Ovary (tissue), 3 donors: ENCODE measurements around the gene AMBRA1.

Experiments
- POLR2A ChIP-seq: fragments of 450-650 bp; IDR thresholded peaks from one replicate; pipeline ENCODE4 v1.6.1; 2017; ENCODE audit warnings: antibody characterized with exemption, mild to moderate bottlenecking, moderate library complexity
- TF ChIP-seq, protein P1 (sequence below), 3 donors: fragments of 450-650 bp in 2 of 3; fragments of 200-600 bp in 1 of 3; IDR thresholded peaks; one replicate each; pipeline versions ENCODE4 v1.5.1 to v1.8.0; 2016 to 2022; ENCODE audit warnings: antibody characterized with exemption in 3 of 3, mild to moderate bottlenecking in 1 of 3
- donor health status: DM: no; HTN: no; CAD: no.

DNA sequence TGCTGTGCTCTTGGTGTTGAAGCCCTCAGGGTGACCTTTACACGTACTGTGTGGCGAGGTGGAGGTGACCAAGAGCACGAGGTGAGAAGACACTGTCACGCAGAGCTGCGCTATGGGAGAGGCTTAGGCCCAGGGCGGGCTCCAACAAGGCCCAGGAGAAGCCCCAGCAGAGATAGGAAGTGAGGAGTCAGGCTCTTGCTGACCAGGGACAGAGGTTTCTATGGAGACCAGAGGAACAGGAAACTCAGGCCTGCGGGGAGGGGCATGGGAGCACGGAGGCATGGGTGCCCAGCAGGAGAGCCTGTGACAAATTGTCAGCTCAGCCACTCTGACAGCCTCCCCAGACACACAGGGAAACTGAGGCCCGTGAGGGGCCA, 230.8 kb downstream of the AMBRA1 start:
- TF ChIP-seq, protein P1, sequence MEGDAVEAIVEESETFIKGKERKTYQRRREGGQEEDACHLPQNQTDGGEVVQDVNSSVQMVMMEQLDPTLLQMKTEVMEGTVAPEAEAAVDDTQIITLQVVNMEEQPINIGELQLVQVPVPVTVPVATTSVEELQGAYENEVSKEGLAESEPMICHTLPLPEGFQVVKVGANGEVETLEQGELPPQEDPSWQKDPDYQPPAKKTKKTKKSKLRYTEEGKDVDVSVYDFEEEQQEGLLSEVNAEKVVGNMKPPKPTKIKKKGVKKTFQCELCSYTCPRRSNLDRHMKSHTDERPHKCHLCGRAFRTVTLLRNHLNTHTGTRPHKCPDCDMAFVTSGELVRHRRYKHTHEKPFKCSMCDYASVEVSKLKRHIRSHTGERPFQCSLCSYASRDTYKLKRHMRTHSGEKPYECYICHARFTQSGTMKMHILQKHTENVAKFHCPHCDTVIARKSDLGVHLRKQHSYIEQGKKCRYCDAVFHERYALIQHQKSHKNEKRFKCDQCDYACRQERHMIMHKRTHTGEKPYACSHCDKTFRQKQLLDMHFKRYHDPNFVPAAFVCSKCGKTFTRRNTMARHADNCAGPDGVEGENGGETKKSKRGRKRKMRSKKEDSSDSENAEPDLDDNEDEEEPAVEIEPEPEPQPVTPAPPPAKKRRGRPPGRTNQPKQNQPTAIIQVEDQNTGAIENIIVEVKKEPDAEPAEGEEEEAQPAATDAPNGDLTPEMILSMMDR (IDR thresholded peaks at IDR 0.05) = no peak
- TF ChIP-seq POLR2A = no peak
